ENCODE results near the gene PERP.

PERP gene

DNA sequence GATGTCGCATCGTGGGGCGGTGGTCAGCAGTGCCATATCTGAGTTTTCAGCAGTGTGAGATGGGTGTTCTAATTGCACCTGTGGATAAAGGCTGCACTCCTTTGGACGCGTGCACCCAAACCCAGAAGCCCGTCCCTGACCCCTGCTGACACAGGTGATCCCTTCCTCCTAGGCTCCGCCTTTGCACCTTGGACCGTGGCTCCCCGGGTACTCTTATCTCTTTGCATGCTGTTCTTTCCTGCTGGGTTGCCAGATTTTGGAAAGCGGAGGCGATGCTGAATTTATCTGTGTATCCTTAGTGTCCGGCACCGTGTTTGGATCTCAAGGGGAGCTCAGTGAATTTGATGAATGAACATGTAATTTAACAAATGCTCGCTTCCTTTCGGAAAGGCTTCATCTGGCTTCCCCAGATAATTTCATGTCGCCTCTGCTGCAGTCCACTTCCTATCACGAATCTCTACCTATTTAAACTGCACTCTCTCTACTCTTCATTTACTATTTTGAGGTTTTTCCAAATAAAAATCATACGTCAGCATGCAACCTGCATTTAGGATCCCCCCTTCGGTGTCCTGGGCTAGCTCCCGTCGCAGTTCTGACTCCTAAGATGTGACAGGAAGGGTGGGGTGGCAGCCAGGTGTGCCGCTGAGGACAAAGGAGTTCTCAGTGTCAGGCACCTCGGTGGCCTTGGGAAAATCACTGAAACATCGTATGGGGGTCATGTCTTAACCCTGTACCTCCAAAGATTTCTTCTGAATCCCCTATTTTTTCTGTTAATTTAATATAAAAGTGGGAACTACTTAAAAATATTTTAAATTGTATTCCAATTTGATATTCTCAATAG lies 753 bp upstream of the PERP start (continued):
- TF ChIP-seq, protein P1, sequence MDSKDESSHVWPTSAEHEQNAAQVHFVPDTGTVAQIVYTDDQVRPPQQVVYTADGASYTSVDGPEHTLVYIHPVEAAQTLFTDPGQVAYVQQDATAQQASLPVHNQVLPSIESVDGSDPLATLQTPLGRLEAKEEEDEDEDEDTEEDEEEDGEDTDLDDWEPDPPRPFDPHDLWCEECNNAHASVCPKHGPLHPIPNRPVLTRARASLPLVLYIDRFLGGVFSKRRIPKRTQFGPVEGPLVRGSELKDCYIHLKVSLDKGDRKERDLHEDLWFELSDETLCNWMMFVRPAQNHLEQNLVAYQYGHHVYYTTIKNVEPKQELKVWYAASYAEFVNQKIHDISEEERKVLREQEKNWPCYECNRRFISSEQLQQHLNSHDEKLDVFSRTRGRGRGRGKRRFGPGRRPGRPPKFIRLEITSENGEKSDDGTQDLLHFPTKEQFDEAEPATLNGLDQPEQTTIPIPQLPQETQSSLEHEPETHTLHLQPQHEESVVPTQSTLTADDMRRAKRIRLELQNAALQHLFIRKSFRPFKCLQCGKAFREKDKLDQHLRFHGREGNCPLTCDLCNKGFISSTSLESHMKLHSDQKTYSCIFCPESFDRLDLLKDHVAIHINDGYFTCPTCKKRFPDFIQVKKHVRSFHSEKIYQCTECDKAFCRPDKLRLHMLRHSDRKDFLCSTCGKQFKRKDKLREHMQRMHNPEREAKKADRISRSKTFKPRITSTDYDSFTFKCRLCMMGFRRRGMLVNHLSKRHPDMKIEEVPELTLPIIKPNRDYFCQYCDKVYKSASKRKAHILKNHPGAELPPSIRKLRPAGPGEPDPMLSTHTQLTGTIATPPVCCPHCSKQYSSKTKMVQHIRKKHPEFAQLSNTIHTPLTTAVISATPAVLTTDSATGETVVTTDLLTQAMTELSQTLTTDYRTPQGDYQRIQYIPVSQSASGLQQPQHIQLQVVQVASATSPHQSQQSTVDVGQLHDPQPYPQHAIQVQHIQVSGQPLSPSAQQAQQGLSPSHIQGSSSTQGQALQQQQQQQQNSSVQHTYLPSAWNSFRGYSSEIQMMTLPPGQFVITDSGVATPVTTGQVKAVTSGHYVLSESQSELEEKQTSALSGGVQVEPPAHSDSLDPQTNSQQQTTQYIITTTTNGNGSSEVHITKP (tag by site-specific recombination; IDR thresholded peaks at IDR 0.05): peak; percentile 82
- TF ChIP-seq HOXC10 (CRISPR knock-in tag; IDR thresholded peaks at IDR 0.05) (no peak), ZNF335 (tag by site-specific recombination; conservative IDR thresholded peaks at IDR 0.05) (peak; percentile 47; the same call in 1 of the 2 replicates), ZNF239 (tag by site-specific recombination; IDR thresholded peaks at IDR 0.05) (no peak), GFI1B (tag by site-specific recombination; IDR thresholded peaks at IDR 0.05) (no peak; the same call in 1 of the 2 replicates), ZNF530 (tag by site-specific recombination; IDR thresholded peaks at IDR 0.05; ENCODE audit: low read depth) (no peak), ZNF138 (tag by site-specific recombination; IDR thresholded peaks at IDR 0.05; ENCODE audit: borderline replicate concordance) (no peak), BCL11A (tag by site-specific recombination; IDR thresholded peaks at IDR 0.05; ENCODE audit: low read depth) (peak; percentile 37; the same call in 1 of the 2 replicates), ZNF169 (tag by site-specific recombination; IDR thresholded peaks at IDR 0.05) (no peak), KLF8 (tag by site-specific recombination; IDR thresholded peaks at IDR 0.05) (no peak), ZNF157 (tag by site-specific recombination; IDR thresholded peaks at IDR 0.05) (no peak), ZNF423 (tag by site-specific recombination; IDR thresholded peaks at IDR 0.05) (peak; percentile 12; the same call in 1 of the 2 replicates), WT1 (tag by site-specific recombination; IDR thresholded peaks at IDR 0.05) (no peak), ZBTB8A (tag by site-specific recombination; IDR thresholded peaks at IDR 0.05) (no peak; the same call in 1 of the 2 replicates), ZNF311 (tag by site-specific recombination; IDR thresholded peaks at IDR 0.05; ENCODE audit: borderline replicate concordance) (no peak), ZNF274 (IDR thresholded peaks at IDR 0.05; ENCODE audit: low read length) (no peak), ZNF274 (tag by site-specific recombination; IDR thresholded peaks at IDR 0.05; ENCODE audit: borderline replicate concordance) (no peak), ZIC2 (tag by site-specific recombination; IDR thresholded peaks at IDR 0.05) (peak; percentile 82), ZNF366 (tag by site-specific recombination; conservative IDR thresholded peaks at IDR 0.05) (peak; percentile 68), ZNF48 (tag by site-specific recombination; IDR thresholded peaks at IDR 0.05) (no peak), ZNF223 (tag by site-specific recombination; IDR thresholded peaks at IDR 0.05) (no peak), ZNF10 (tag by site-specific recombination; IDR thresholded peaks at IDR 0.05) (0 out of 2 replicates have a peak, but pooled peaks have one; percentile 4), ZNF521 (tag by site-specific recombination; IDR thresholded peaks at IDR 0.05) (no peak), ZSCAN30 (tag by site-specific recombination; IDR thresholded peaks at IDR 0.05) (no peak), RBAK (tag by site-specific recombination; IDR thresholded peaks at IDR 0.05) (no peak), REPIN1 (tag by site-specific recombination; IDR thresholded peaks at IDR 0.05; ENCODE audit: low read depth) (0 out of 2 replicates have a peak, but pooled peaks have one; percentile 13), ZNF350 (tag by site-specific recombination; IDR thresholded peaks at IDR 0.05) (no peak)
- TF ChIP-seq, protein P2, sequence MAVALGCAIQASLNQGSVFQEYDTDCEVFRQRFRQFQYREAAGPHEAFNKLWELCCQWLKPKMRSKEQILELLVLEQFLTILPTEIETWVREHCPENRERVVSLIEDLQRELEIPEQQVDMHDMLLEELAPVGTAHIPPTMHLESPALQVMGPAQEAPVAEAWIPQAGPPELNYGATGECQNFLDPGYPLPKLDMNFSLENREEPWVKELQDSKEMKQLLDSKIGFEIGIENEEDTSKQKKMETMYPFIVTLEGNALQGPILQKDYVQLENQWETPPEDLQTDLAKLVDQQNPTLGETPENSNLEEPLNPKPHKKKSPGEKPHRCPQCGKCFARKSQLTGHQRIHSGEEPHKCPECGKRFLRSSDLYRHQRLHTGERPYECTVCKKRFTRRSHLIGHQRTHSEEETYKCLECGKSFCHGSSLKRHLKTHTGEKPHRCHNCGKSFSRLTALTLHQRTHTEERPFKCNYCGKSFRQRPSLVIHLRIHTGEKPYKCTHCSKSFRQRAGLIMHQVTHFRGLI (tag by site-specific recombination; IDR thresholded peaks at IDR 0.05): peak; percentile 24; the same call in 1 of the 2 replicates
- TF ChIP-seq, protein P3, sequence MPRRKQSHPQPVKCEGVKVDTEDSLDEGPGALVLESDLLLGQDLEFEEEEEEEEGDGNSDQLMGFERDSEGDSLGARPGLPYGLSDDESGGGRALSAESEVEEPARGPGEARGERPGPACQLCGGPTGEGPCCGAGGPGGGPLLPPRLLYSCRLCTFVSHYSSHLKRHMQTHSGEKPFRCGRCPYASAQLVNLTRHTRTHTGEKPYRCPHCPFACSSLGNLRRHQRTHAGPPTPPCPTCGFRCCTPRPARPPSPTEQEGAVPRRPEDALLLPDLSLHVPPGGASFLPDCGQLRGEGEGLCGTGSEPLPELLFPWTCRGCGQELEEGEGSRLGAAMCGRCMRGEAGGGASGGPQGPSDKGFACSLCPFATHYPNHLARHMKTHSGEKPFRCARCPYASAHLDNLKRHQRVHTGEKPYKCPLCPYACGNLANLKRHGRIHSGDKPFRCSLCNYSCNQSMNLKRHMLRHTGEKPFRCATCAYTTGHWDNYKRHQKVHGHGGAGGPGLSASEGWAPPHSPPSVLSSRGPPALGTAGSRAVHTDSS (tag by site-specific recombination; IDR thresholded peaks at IDR 0.05): no peak
- TF ChIP-seq, protein P4, sequence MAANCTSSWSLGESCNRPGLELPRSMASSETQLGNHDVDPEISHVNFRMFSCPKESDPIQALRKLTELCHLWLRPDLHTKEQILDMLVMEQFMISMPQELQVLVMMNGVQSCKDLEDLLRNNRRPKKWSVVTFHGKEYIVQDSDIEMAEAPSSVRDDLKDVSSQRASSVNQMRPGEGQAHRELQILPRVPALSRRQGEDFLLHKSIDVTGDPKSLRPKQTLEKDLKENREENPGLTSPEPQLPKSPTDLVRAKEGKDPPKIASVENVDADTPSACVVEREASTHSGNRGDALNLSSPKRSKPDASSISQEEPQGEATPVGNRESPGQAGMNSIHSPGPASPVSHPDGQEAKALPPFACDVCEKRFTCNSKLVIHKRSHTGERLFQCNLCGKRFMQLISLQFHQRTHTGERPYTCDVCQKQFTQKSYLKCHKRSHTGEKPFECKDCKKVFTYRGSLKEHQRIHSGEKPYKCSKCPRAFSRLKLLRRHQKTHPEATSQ (tag by site-specific recombination; IDR thresholded peaks at IDR 0.05): no peak
- TF ChIP-seq, protein P5, sequence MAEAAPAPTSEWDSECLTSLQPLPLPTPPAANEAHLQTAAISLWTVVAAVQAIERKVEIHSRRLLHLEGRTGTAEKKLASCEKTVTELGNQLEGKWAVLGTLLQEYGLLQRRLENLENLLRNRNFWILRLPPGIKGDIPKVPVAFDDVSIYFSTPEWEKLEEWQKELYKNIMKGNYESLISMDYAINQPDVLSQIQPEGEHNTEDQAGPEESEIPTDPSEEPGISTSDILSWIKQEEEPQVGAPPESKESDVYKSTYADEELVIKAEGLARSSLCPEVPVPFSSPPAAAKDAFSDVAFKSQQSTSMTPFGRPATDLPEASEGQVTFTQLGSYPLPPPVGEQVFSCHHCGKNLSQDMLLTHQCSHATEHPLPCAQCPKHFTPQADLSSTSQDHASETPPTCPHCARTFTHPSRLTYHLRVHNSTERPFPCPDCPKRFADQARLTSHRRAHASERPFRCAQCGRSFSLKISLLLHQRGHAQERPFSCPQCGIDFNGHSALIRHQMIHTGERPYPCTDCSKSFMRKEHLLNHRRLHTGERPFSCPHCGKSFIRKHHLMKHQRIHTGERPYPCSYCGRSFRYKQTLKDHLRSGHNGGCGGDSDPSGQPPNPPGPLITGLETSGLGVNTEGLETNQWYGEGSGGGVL (tag by site-specific recombination; IDR thresholded peaks at IDR 0.05): no peak

Data from HEK293 (cell line).